Measurements from ENCODE around the gene RALA.
"Not testable (repeated sequence)": the region's sequence is repeated elsewhere in the genome, so short reads cannot be mapped to it uniquely, and the experiment has no call there.

The RALA gene

DNA sequence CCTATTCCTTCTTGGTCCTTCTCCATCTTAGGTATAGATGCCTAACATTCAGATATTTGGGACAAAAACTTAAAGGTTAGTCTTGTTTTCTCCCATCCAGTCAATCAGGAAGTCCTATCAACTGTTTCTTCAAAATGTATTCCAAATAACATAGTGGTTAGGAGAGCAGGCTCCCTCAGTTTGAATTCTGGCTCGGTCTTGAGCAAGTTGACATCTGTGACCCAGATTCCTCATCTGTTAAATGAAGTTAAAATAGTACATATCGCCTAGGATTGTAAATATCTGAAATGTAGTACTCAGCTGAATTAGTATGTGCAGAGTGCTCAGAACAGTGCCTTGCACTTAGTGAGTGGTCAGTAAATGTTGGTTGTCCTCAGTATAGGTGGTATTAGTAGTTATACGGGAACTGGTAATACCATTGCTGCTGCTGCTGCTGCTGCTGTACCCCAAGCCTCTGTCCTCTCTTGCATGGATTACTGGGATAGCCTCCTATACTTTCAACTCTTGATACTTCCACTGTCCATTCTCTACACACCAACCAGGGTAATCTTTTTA is 58.6 kb downstream of the RALA start:
- DNase-seq (ENCODE audit: low spot score): no peak
- TF ChIP-seq, protein P1, sequence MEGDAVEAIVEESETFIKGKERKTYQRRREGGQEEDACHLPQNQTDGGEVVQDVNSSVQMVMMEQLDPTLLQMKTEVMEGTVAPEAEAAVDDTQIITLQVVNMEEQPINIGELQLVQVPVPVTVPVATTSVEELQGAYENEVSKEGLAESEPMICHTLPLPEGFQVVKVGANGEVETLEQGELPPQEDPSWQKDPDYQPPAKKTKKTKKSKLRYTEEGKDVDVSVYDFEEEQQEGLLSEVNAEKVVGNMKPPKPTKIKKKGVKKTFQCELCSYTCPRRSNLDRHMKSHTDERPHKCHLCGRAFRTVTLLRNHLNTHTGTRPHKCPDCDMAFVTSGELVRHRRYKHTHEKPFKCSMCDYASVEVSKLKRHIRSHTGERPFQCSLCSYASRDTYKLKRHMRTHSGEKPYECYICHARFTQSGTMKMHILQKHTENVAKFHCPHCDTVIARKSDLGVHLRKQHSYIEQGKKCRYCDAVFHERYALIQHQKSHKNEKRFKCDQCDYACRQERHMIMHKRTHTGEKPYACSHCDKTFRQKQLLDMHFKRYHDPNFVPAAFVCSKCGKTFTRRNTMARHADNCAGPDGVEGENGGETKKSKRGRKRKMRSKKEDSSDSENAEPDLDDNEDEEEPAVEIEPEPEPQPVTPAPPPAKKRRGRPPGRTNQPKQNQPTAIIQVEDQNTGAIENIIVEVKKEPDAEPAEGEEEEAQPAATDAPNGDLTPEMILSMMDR (IDR thresholded peaks at IDR 0.05): no peak
- no peak overlapping the region for H3K27ac ChIP-seq

DNA sequence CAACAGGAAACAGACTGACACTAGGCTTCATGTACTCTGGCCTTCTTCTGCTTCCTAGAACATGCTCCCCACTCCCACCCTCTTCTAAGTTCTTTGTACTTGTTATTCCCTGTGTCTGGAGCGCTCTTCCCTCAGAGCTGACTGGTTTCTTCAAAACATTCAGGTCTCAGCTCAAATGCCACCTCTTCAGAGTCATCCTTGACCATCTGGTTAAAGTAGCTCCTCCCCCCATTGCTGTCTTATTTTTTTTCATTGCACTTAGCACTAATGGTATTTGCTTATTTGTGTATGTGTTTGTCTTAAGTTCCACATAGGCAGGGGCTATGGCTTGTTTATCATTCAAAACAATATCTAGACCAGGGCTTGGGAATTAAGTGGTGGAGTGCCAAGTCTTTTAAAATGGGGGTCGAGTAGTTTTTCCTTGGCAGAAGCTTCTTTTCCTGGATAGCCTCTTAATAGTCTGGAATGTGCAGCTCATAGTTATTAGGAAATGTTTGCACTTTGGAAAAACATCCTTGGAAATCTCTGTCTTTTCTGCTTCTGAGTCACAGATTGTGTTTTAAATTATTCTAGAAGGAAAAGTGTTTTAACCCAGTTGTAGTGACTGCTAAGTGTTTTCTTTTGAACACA is 60.0 kb downstream of the RALA start:
- no peak overlapping the region for H3K4me3 ChIP-seq
- H3K27ac ChIP-seq: no peak overlapping the region
- no peak for DNase-seq (ENCODE audit: low spot score)
- TF ChIP-seq, protein P1 (IDR thresholded peaks at IDR 0.05): no peak

More for the DNA sequence above, 58.6 kb downstream of the RALA start:
- no peak overlapping the region for H3K4me3 ChIP-seq

DNA sequence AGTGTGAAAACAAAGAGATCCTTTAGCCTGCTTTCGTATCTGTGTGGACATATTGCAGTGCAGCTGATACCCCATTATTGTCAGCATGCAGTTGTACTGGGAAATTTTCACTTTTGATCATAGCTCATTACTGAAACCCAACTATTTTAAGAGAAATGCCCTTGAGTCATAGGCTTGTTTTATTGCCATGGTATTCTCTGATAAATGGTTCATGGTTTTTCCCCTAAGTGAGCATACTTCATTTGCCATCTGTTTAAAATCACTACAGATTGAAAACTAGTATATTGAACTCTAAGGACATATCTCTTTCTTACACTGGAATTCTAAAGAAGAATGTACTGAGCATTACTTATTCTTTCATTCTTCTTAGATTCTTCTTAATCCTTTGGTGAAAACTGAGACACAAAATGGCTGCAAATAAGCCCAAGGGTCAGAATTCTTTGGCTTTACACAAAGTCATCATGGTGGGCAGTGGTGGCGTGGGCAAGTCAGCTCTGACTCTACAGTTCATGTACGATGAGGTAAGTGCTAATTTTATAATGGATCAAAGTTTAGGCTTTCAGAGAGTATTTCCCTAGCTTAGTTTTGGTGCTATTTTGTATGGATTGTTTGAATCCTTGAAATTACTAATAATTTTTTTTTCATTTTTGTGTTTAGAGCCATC is 63.0 kb downstream of the RALA start:
- TF ChIP-seq, protein P1 (IDR thresholded peaks at IDR 0.05): no peak
- Histone ChIP-seq H3K4me3 (no peak overlapping the region), H3K27ac (no peak overlapping the region)
- DNase-seq (ENCODE audit: low spot score): no peak

DNA sequence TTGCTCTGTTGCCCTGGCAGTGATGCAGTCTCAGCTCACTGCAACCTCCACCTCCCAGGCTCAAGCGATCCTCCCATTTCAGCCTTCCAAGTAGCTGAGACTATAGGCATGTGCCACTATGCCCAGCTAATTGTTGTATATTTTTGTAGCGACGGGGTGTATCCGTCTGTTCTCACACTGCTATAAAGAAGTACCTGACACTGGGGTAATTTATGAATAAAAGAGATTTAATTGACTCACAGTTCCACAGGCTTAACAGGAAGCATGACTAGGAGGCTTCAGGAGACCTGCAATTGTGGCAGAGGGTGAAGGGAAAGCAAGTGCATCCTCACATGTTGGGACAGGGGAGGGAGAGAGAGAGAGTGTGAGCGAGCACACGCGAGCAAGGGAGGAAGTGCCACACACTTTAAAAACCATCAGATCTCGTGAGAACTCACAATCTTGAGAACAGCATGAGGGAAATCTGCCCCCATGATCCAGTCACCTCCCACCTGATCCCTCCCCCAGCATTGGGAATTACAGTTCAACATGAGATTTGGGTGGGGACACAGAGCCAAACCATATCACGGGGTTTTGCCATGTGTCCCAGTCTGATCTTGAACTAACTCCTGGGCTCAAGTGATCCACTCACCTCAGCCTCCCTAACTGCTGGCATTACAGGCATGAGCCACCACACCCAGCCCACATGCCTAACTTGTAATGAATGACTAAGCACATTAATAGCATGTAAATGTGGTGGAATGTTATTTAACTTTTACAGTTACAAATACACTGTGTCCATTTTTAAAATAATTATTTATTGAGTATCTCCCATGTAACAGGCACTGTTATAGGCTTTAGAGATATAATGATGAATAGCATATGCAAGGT is 65.5 kb downstream of the RALA start:
- no peak overlapping the region for H3K27ac ChIP-seq
- no peak overlapping the region for H3K4me3 ChIP-seq
- TF ChIP-seq, protein P1 (IDR thresholded peaks at IDR 0.05): no peak
- DNase-seq (ENCODE audit: low spot score): no peak

DNA sequence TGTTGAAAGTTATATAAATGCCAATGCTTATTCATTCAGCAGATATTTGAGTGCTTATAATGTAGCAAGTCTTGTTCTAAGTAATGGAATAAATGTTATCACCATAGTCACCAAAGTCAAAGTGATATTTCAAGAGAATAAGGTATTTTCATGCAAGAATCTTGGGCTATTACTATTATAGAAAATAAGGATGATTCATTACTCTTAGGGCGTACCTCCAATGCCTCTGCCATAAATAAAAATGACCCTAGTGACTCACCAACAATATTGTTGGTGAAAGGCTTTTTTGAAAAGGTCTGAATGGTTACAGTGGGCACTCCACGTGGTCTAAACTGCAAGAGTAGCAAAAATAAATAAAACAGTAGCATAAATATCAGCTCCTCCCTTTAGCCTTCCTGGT is 68.4 kb downstream of the RALA start:
- no peak overlapping the region for H3K27ac ChIP-seq
- H3K4me3 ChIP-seq: no peak overlapping the region
- DNase-seq (ENCODE audit: low spot score): no peak
- TF ChIP-seq, protein P1 (IDR thresholded peaks at IDR 0.05): no peak

DNA sequence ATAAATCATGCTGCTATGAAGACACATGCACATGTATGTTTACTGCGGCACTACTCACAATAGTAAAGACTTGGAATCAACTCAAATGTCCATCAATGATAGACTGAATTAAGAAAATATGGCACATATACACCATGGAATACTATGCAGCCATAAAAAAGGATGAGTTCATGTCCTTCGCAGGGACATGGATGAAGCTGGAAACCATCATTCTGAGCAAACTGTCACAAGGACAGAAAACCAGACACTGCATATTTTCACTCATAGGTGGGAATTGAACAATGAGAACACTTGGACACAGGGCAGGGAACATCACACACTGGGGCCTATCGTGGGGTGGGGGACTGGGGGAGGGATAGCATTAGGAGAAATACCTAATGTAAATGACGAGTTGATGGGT is 69.7 kb downstream of the RALA start:
- not testable (repeated sequence) for DNase-seq (ENCODE audit: low spot score); H3K27ac ChIP-seq; H3K4me3 ChIP-seq

DNA sequence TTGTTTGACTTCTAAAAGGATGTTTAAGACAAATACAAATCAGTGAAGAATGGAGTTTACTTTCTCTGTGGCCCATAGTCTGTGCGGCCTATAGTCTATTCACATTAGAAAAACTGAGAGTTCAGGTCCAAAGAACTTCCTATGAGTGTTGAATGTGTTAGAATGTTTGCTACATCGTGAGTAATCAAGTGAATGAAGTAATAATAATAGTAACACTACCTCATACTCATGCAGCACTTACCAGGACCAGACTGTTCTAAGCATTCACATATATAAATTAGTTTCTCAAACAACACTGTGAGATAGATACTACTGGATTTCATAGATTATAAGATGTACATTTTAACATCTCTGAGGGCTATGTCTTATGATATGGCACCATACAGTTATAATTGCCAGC is 70.4 kb downstream of the RALA start:
- DNase-seq (ENCODE audit: low spot score): no peak
- Histone ChIP-seq H3K4me3 (no peak overlapping the region), H3K27ac (no peak overlapping the region)
- TF ChIP-seq, protein P1 (IDR thresholded peaks at IDR 0.05): no peak
